SK-N-SH (cell line): ENCODE results near the gene FMR1NB.

Experiments
- EZH2phosphoT487 ChIP-seq: fragments of 200-600 bp; sonication (generic); IDR thresholded peaks from 2 replicates; pipeline ENCODE4 v1.6.1; 2017; ENCODE audit warnings: low read depth, mixed run types, mild to moderate bottlenecking, antibody characterized with exemption, moderate library complexity, borderline replicate concordance
- FOXM1 ChIP-seq: IDR thresholded peaks from 2 replicates; pipeline ENCODE4 v1.4.0; 2012; ENCODE audit warnings: low read depth, mild to moderate bottlenecking
- RAD21 ChIP-seq: IDR thresholded peaks from 2 replicates; pipeline ENCODE4 v1.6.1; 2012; ENCODE audit warnings: mild to moderate bottlenecking, low read length
- TF ChIP-seq, protein P1 (sequence below): fragments of 200-600 bp; sonication (generic); IDR thresholded peaks from 2 replicates; pipeline ENCODE4 v1.6.1; 2017; ENCODE audit warnings: antibody characterized with exemption, mild to moderate bottlenecking, moderate library complexity

DNA sequence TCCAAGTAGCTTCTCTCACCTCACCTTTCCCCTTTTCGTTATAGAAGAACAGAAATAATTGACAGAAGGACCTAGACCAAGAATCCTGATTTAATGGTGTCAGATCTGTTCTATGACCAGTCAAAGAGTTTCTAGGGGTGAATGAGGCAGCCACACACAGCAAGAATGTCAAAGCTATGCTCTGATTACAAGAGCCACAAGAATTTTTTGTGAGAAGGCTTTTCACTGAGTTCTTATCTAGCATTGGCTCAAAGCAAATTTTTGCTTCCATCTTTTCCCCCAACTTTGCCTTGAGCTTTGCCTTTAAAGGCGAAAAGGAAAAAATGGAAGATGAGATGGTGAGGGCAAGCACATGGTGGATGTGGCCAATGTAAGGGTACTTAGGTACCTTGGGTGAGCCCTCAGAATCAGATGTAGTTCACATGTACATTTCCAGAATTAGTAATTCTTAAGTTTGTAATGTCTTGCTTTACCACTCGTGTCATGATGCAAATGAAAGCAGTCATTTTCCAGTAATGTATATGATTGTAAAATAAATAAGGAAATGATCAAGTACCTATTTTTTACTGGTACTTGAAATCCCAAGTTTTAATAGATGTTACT is 45.9 kb upstream of the FMR1NB start:
- TF ChIP-seq RAD21: no peak
- no peak for TF ChIP-seq EZH2phosphoT487
- TF ChIP-seq, protein P1, sequence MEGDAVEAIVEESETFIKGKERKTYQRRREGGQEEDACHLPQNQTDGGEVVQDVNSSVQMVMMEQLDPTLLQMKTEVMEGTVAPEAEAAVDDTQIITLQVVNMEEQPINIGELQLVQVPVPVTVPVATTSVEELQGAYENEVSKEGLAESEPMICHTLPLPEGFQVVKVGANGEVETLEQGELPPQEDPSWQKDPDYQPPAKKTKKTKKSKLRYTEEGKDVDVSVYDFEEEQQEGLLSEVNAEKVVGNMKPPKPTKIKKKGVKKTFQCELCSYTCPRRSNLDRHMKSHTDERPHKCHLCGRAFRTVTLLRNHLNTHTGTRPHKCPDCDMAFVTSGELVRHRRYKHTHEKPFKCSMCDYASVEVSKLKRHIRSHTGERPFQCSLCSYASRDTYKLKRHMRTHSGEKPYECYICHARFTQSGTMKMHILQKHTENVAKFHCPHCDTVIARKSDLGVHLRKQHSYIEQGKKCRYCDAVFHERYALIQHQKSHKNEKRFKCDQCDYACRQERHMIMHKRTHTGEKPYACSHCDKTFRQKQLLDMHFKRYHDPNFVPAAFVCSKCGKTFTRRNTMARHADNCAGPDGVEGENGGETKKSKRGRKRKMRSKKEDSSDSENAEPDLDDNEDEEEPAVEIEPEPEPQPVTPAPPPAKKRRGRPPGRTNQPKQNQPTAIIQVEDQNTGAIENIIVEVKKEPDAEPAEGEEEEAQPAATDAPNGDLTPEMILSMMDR: no peak
- no peak for TF ChIP-seq FOXM1
